ENCODE results near the gene DUSP14.
"Not testable (repeated sequence)": the region's sequence is repeated elsewhere in the genome, so short reads cannot be mapped to it uniquely, and the experiment has no call there.

The DUSP14 gene

GRCh38 chr17:37510056-37510455 lies 20.4 kb downstream of the DUSP14 start:
- FAIRE-seq (no peak), DNase-seq (ENCODE audit: extremely low spot score, insufficient read length, low read depth) (no peak)

GRCh38 chr17:37511642-37512041 lies 22.0 kb downstream of the DUSP14 start:
- DNase-seq (ENCODE audit: extremely low spot score, insufficient read length, low read depth); FAIRE-seq: not testable (repeated sequence)

GRCh38 chr17:37512442-37513068 lies 22.9 kb downstream of the DUSP14 start:
- DNase-seq (ENCODE audit: extremely low spot score, insufficient read length, low read depth) (no peak), FAIRE-seq (no peak)

- no peak for FAIRE-seq
- DNase-seq (ENCODE audit: extremely low spot score, insufficient read length, low read depth) = no peak
Observed at GRCh38 chr17:37513711-37514110, 24.0 kb downstream of the DUSP14 start.

- no peak for FAIRE-seq
- DNase-seq (ENCODE audit: extremely low spot score, insufficient read length, low read depth) = no peak
Observed at GRCh38 chr17:37516127-37516571, 26.5 kb downstream of the DUSP14 start.

- DNase-seq (ENCODE audit: extremely low spot score, insufficient read length, low read depth) (no peak), FAIRE-seq (no peak)
Observed at GRCh38 chr17:37517881-37518280, 28.2 kb downstream of the DUSP14 start.

- DNase-seq (ENCODE audit: extremely low spot score, insufficient read length, low read depth) (no peak), FAIRE-seq (no peak)
Observed at GRCh38 chr17:37518826-37519225, 29.1 kb downstream of the DUSP14 start.

GRCh38 chr17:37519251-37519985 lies 29.7 kb downstream of the DUSP14 start:
- FAIRE-seq = no peak
- DNase-seq (ENCODE audit: extremely low spot score, insufficient read length, low read depth) = no peak

GRCh38 chr17:37520174-37520573 lies 30.5 kb downstream of the DUSP14 start:
- DNase-seq (ENCODE audit: extremely low spot score, insufficient read length, low read depth) (no peak), FAIRE-seq (no peak)

GRCh38 chr17:37521821-37522220 lies 32.1 kb downstream of the DUSP14 start:
- DNase-seq (ENCODE audit: extremely low spot score, insufficient read length, low read depth) (no peak), FAIRE-seq (no peak)

GRCh38 chr17:37523715-37524219 lies 34.1 kb downstream of the DUSP14 start:
- FAIRE-seq (no peak), DNase-seq (ENCODE audit: extremely low spot score, insufficient read length, low read depth) (no peak)

- DNase-seq (ENCODE audit: extremely low spot score, insufficient read length, low read depth) (no peak), FAIRE-seq (no peak)
Observed at GRCh38 chr17:37527249-37527851, 37.7 kb downstream of the DUSP14 start.

GRCh38 chr17:37530420-37530819 lies 40.7 kb downstream of the DUSP14 start:
- DNase-seq (ENCODE audit: extremely low spot score, insufficient read length, low read depth) (no peak), FAIRE-seq (no peak)

- FAIRE-seq = no peak
- DNase-seq (ENCODE audit: extremely low spot score, insufficient read length, low read depth) = no peak
Observed at GRCh38 chr17:37532756-37533155, 43.1 kb downstream of the DUSP14 start.

- FAIRE-seq = no peak
- DNase-seq (ENCODE audit: extremely low spot score, insufficient read length, low read depth) = no peak
Observed at GRCh38 chr17:37535906-37536305, 46.2 kb downstream of the DUSP14 start.

- DNase-seq (ENCODE audit: extremely low spot score, insufficient read length, low read depth) = no peak
- no peak for FAIRE-seq
Observed at GRCh38 chr17:37538981-37539659, 49.4 kb downstream of the DUSP14 start.

- DNase-seq (ENCODE audit: extremely low spot score, insufficient read length, low read depth) (no peak), FAIRE-seq (no peak)
Observed at GRCh38 chr17:37541880-37542660, 52.4 kb downstream of the DUSP14 start.

GRCh38 chr17:37543637-37544052 lies 54.0 kb downstream of the DUSP14 start:
- DNase-seq (ENCODE audit: extremely low spot score, insufficient read length, low read depth) = no peak
- FAIRE-seq = no peak

- FAIRE-seq = no peak
Observed at GRCh38 chr17:37545486-37545885, 55.8 kb downstream of the DUSP14 start.

GRCh38 chr17:37546302-37546701 lies 56.6 kb downstream of the DUSP14 start:
- no peak for DNase-seq (ENCODE audit: extremely low spot score, insufficient read length, low read depth)
- FAIRE-seq = no peak

More at GRCh38 chr17:37545486-37545885, 55.8 kb downstream of the DUSP14 start:
- DNase-seq (ENCODE audit: extremely low spot score, insufficient read length, low read depth) = no peak
